HEK293 (cell line): ENCODE measurements around the gene SGPL1.
"Not testable (repeated sequence)": the region's sequence is repeated elsewhere in the genome, so short reads cannot be mapped to it uniquely, and the experiment has no call there.

ENCODE experiments used
- CTCF ChIA-PET: fragments of 350-600 bp; formaldehyde crosslinking; extraction: SDS; loops from one replicate; lab custom pipeline; 2021; ENCODE audit warnings: antibody characterized with exemption; lab: Yijun Ruan, JAX
- POLR2A ChIA-PET: fragments of 300-600 bp; formaldehyde crosslinking; extraction: SDS; loops from one replicate; lab custom pipeline; 2020; ENCODE audit warnings: antibody characterized with exemption, inconsistent platforms; lab: Yijun Ruan, JAX
- H3K27ac ChIP-seq: fragments of 200-500 bp; sonication (Bioruptor generic); 2 replicates; pipeline ENCODE4 v1.5.1; 2014; ENCODE audit warnings: low read depth, low read length, control low read depth, inconsistent platforms; ENCODE audit errors: extremely low read depth
- H3K36me3 ChIP-seq, 2 experiments: fragments of 200-500 bp in 1 of 2; sonication (Bioruptor generic) in 1 of 2; 1 replicate in 1 of 2; 2 replicates in 1 of 2; pipeline ENCODE4 v1.5.1; 2014 to 2017; ENCODE audit warnings: inconsistent platforms in 2 of 2, low read length in 2 of 2; ENCODE audit not compliant: control insufficient read depth in 2 of 2, insufficient read depth in 1 of 2
- H3K4me1 ChIP-seq: fragments of 200-500 bp; sonication (Bioruptor generic); 2 replicates; pipeline ENCODE4 v1.5.1; 2014; ENCODE audit warnings: mild to moderate bottlenecking, low read length, inconsistent platforms; ENCODE audit not compliant: control insufficient read depth, insufficient read depth
- H3K4me3 ChIP-seq: 2 replicates; pipeline ENCODE4 v1.5.1; 2011; ENCODE audit warnings: low read depth, mild to moderate bottlenecking, control low read depth, low read length, moderate library complexity
- H3K9me3 ChIP-seq: fragments of 200-500 bp; sonication (Bioruptor generic); 2 replicates; pipeline ENCODE4 v1.5.1; 2014; ENCODE audit warnings: low read depth, low read length, inconsistent platforms; ENCODE audit not compliant: control insufficient read depth, insufficient read depth
- CTCF ChIP-seq: fragments of 450-650 bp; formaldehyde crosslinking; IDR thresholded peaks from 2 replicates; pipeline ENCODE4 v1.5.1; 2016; ENCODE audit warnings: missing biosample characterization, missing genetic modification characterization
- GLI2 ChIP-seq: fragments of 450-650 bp; formaldehyde crosslinking; IDR thresholded peaks from 2 replicates; pipeline ENCODE4; 2017; ENCODE audit warnings: missing biosample characterization, missing genetic modification characterization, low read depth, borderline replicate concordance
- HOXA7 ChIP-seq: sonication (generic); formaldehyde crosslinking; IDR thresholded peaks from 2 replicates; pipeline ENCODE4 v1.8.1; 2022; ENCODE audit warnings: missing genetic modification reagents, borderline replicate concordance
- TRIM28 ChIP-seq: IDR thresholded peaks from 2 replicates; pipeline ENCODE4 v1.6.1; 2011; ENCODE audit warnings: low read length, control low read depth, borderline replicate concordance
- ZBTB8A ChIP-seq: fragments of 450-650 bp; formaldehyde crosslinking; IDR thresholded peaks from 2 replicates; pipeline ENCODE4 v1.5.1; 2016; ENCODE audit warnings: missing biosample characterization, missing genetic modification characterization
- ZFP69B ChIP-seq: fragments of 450-650 bp; formaldehyde crosslinking; IDR thresholded peaks from 2 replicates; pipeline ENCODE4 v1.5.1; 2016; ENCODE audit warnings: missing biosample characterization, missing genetic modification characterization
- ZIC2 ChIP-seq: fragments of 450-650 bp; formaldehyde crosslinking; IDR thresholded peaks from 2 replicates; pipeline ENCODE4 v1.5.1; 2016; ENCODE audit warnings: missing biosample characterization, missing genetic modification characterization
- ZNF37A ChIP-seq: fragments of 450-650 bp; IDR thresholded peaks from 2 replicates; pipeline ENCODE4 v1.5.1; 2018; ENCODE audit warnings: missing biosample characterization, missing genetic modification characterization
- ZNF423 ChIP-seq: fragments of 450-650 bp; formaldehyde crosslinking; IDR thresholded peaks from 2 replicates; pipeline ENCODE4 v1.5.1; 2016; ENCODE audit warnings: missing biosample characterization, missing genetic modification characterization
- ZNF521 ChIP-seq: fragments of 450-650 bp; formaldehyde crosslinking; IDR thresholded peaks from 2 replicates; pipeline ENCODE4 v1.5.1; 2017; ENCODE audit warnings: missing biosample characterization, mild to moderate bottlenecking, missing genetic modification characterization
- ZNF621 ChIP-seq: fragments of 450-650 bp; formaldehyde crosslinking; IDR thresholded peaks from 2 replicates; pipeline ENCODE4 v1.5.1; 2017; ENCODE audit warnings: missing biosample characterization, missing genetic modification characterization
- ZNF785 ChIP-seq: fragments of 450-650 bp; formaldehyde crosslinking; IDR thresholded peaks from 2 replicates; pipeline ENCODE4 v1.5.1; 2016; ENCODE audit warnings: missing biosample characterization, missing genetic modification characterization
- ZNF837 ChIP-seq: fragments of 450-650 bp; formaldehyde crosslinking; IDR thresholded peaks from 2 replicates; pipeline ENCODE4 v1.5.1; 2016; ENCODE audit warnings: missing biosample characterization, missing genetic modification characterization
- TF ChIP-seq, protein P1 (sequence below): fragments of 450-650 bp; formaldehyde crosslinking; IDR thresholded peaks from 2 replicates; pipeline ENCODE4 v1.5.1; 2016; ENCODE audit warnings: missing biosample characterization, missing genetic modification characterization, low read depth
- TF ChIP-seq, protein P2 (sequence below): IDR thresholded peaks from 2 replicates; pipeline ENCODE4 v1.6.1; 2011; ENCODE audit warnings: mild to moderate bottlenecking, low read depth, low read length, borderline replicate concordance

The SGPL1 gene

GRCh38 chr10:70856454-70856853, 40.7 kb downstream of the SGPL1 start:
- Histone ChIP-seq H3K36me3 (peaks cover 31 to 83% of the 10 kb centered on the region in 2 experiments), H3K27ac (no peak overlapping the region), H3K4me1 (no peaks in the 10 kb centered on the region), H3K9me3 (no peaks in the 10 kb centered on the region), H3K4me3 (no peak overlapping the region)
- ChIA-PET POLR2A (interaction anchor here (0.6 kb wide), 1 partner anchor 31 kb away, joined by 4 read pairs; no protein-coding TSS in a partner anchor), CTCF (no interaction called here)
- TF ChIP-seq ZNF785: no peak

GRCh38 chr10:70858759-70859158, 43.0 kb downstream of the SGPL1 start:
- Histone ChIP-seq H3K4me3 (no peak overlapping the region), H3K27ac (no peak overlapping the region), H3K4me1 (no peaks in the 10 kb centered on the region), H3K36me3 (peaks cover 31 to 77% of the 10 kb centered on the region in 2 experiments), H3K9me3 (no peaks in the 10 kb centered on the region)
- ChIA-PET CTCF (interaction anchor here (0.9 kb wide), 1 partner anchor 12 kb away, joined by 7 read pairs; no protein-coding TSS in a partner anchor), POLR2A (no interaction called here)
- TF ChIP-seq ZNF423 (no peak), ZIC2 (tag by site-specific recombination) (no peak), ZNF621 (tag by site-specific recombination) (no peak), ZNF521 (tag by site-specific recombination) (no peak), ZFP69B (tag by site-specific recombination) (no peak), HOXA7 (CRISPR knock-in tag) (no peak), ZBTB8A (tag by site-specific recombination) (no peak), TRIM28 (no peak), CTCF (tag by site-specific recombination) (no peak), ZNF837 (tag by site-specific recombination) (no peak), GLI2 (tag by site-specific recombination) (no peak), ZNF37A (tag by site-specific recombination) (no peak)
- TF ChIP-seq, protein P1, sequence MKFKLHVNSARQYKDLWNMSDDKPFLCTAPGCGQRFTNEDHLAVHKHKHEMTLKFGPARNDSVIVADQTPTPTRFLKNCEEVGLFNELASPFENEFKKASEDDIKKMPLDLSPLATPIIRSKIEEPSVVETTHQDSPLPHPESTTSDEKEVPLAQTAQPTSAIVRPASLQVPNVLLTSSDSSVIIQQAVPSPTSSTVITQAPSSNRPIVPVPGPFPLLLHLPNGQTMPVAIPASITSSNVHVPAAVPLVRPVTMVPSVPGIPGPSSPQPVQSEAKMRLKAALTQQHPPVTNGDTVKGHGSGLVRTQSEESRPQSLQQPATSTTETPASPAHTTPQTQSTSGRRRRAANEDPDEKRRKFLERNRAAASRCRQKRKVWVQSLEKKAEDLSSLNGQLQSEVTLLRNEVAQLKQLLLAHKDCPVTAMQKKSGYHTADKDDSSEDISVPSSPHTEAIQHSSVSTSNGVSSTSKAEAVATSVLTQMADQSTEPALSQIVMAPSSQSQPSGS (tag by site-specific recombination): no peak
- TF ChIP-seq, protein P2, sequence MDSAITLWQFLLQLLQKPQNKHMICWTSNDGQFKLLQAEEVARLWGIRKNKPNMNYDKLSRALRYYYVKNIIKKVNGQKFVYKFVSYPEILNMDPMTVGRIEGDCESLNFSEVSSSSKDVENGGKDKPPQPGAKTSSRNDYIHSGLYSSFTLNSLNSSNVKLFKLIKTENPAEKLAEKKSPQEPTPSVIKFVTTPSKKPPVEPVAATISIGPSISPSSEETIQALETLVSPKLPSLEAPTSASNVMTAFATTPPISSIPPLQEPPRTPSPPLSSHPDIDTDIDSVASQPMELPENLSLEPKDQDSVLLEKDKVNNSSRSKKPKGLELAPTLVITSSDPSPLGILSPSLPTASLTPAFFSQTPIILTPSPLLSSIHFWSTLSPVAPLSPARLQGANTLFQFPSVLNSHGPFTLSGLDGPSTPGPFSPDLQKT: no peak

GRCh38 chr10:70861495-70862197, 45.9 kb downstream of the SGPL1 start:
- H3K36me3 ChIP-seq: peaks cover 27 to 62% of the 10 kb centered on the region in 2 experiments
- H3K4me3 ChIP-seq, CTCF ChIA-PET, H3K4me1 ChIP-seq, H3K9me3 ChIP-seq, POLR2A ChIA-PET, H3K27ac ChIP-seq: not testable (repeated sequence)
